Neural cell (in vitro differentiated cells): Measurements from ENCODE around the gene KDM4B.

ENCODE experiments used
- EP300 ChIP-seq: fragments of 450-650 bp; conservative IDR thresholded peaks from 2 replicates; pipeline ENCODE4 v1.6.1; 2014; ENCODE audit warnings: antibody characterized with exemption, mild to moderate bottlenecking, moderate library complexity; ENCODE audit not compliant: poor library complexity, severe bottlenecking
- EZH2 ChIP-seq: fragments of 200-600, 300-800 bp; shearing (Covaris generic), sonication (generic); IDR thresholded peaks from 2 replicates; pipeline ENCODE4 v1.6.1; 2014; ENCODE audit warnings: antibody characterized with exemption, low read length, borderline replicate concordance, mild to moderate bottlenecking; ENCODE audit not compliant: insufficient read depth, poor library complexity, severe bottlenecking
- POLR2AphosphoS5 ChIP-seq: IDR thresholded peaks from 2 replicates; pipeline ENCODE4 v1.6.1; 2012
- SMC3 ChIP-seq: fragments of 450-650 bp; conservative IDR thresholded peaks from 2 replicates; pipeline ENCODE4 v1.6.1; 2014; ENCODE audit warnings: antibody characterized with exemption, mild to moderate bottlenecking, moderate library complexity; ENCODE audit not compliant: poor library complexity
- TAF1 ChIP-seq: IDR thresholded peaks from 2 replicates; pipeline ENCODE4 v1.6.1; 2012; ENCODE audit warnings: low read depth
- TF ChIP-seq, protein P1 (sequence below): fragments of 450-650 bp; IDR thresholded peaks from 2 replicates; pipeline ENCODE4 v1.5.1; 2014; ENCODE audit warnings: antibody characterized with exemption, mild to moderate bottlenecking, moderate library complexity; ENCODE audit not compliant: poor library complexity, severe bottlenecking

DNA sequence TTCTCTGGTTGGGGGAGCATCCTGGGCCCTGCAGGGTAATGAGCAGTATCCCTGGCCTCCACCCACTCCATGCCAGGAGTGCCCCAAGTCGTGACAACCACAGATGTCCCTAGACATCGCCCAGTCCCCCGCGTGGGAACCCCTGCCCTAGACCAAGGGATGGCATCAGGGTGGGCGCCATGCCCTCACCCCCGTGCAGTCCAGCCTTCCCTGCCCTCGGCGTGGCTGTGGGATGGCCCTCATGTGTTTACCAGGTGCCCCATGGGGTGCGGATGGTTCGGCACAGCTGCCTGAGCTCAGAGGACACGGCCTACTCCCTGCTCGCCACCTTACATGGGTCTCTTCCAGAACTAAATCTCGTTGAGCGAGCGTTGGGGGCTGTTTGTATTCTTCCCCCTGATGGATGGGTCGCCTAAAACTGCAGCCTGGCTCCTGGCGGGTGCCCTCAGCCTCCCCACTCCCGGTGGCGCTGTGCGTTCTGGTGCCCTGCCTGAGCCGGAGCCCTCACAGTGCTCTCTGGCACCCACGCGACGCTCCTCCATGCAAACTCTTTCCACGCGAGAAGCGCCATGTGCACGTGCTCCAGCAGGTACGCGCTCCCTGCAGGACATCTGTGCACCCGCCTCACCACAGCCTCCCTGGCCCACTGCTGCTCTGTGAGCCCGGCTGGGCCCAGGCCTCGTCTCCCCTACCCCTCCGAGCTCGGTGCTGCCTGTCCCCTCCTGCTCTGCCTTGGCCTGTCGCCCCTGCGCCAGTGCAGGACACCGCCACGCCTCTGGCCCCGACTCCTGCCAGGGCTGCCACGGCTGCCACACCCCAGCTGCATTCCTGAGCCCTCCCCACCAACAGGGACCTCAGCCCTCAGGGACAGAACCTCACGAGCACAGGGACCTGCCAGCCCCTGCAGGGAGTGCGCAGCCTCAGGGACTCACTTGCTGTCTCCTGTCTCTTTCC lies 145.0 kb downstream of the KDM4B start:
- TF ChIP-seq, protein P1, sequence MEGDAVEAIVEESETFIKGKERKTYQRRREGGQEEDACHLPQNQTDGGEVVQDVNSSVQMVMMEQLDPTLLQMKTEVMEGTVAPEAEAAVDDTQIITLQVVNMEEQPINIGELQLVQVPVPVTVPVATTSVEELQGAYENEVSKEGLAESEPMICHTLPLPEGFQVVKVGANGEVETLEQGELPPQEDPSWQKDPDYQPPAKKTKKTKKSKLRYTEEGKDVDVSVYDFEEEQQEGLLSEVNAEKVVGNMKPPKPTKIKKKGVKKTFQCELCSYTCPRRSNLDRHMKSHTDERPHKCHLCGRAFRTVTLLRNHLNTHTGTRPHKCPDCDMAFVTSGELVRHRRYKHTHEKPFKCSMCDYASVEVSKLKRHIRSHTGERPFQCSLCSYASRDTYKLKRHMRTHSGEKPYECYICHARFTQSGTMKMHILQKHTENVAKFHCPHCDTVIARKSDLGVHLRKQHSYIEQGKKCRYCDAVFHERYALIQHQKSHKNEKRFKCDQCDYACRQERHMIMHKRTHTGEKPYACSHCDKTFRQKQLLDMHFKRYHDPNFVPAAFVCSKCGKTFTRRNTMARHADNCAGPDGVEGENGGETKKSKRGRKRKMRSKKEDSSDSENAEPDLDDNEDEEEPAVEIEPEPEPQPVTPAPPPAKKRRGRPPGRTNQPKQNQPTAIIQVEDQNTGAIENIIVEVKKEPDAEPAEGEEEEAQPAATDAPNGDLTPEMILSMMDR = no peak
- TF ChIP-seq EZH2 (no peak), SMC3 (no peak), EP300 (no peak), TAF1 (no peak), POLR2AphosphoS5 (no peak)
